Right forelimb (tissue), 1 donor: ENCODE data around the gene KRTAP10-2.
"Not testable (repeated sequence)": the region's sequence is repeated elsewhere in the genome, so short reads cannot be mapped to it uniquely, and the experiment has no call there.

Experiments
- DNase-seq: peaks from one replicate; pipeline ENCODE4 v3.0.0-alpha.2; 2018

Gene KRTAP10-2

DNA sequence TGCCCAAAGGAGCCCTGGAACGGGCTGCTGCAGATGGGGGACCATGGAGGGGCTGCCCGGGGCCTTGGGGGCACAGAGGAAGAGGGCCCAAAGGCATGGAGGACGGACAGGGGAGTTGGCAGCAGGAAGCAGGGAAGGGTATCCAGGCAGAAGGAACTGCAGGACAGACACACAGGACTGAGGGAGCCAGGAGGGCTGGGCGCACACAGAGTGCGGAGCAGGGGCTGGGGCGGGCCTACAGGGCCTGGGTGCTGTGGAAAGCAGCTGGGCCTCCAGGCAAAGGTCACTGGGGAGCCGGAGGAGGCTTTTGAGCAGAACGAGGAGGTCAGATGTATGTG lies 39.4 kb downstream of the KRTAP10-2 start:
- DNase-seq = no peak

DNA sequence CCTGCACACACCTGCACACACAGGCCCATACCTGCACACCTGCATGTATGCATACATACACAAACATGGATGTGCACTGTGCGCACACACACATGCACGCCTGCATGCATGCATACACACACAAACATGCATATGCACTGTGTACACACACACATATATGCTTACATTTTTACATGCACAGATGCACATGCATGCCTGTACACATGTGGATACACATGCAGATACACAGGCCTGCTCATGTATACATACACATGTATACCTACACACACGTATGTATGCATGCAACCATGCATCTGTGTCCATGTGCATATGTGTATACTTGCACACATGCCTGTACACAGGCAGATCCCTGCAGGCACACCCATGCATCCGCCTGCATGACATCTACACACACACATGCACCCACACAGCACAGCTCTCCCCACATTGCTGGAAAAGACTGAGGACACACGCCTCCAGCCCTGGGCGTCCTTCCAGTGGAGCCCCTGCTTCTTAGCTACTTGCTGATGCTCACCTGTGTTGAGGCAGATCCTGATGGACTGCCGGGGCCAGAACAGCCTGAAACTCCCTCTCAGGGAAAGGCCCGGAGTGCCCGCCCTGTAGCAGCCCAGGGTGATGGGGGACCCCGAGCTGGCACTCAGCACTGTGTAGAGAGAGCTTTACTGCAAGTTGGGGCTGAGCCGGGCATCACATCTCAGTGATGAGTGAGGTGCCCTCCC lies 39.9 kb downstream of the KRTAP10-2 start:
- DNase-seq = no peak

DNA sequence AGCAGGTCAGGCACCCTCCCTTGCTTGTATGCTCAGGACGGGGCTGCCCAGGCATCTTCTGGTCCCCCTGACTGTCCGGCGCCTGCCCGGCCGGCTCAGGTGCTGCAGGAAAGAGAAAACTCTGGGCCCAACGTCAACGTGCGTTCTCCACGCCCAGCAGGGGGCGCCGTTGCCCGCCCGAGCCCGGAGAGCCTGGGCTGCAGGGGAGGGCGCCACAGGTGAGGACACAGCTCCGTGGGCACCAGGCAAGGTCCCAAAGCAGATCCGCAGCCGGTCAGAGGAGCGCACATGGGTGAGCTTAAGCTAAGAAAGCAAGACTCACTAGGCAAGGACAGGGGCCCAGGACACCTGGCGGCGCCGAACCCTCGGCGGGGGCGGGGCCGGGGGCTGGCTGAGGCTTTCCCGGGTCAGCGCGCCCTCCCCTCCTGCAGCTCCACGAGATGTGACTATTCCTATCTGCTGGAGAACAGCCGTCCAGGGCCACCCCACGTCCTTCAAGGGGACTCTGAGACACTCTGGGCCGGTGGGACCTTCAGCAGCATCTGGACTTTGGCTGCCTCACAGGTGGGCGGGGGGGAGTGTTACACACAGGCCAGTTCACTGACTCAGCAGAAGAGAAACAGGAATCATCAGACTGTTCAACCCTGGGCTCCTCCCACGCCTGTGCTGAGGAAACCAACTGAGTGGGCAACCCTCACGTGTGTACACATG lies 40.6 kb downstream of the KRTAP10-2 start:
- peak; percentile 61 for DNase-seq

DNA sequence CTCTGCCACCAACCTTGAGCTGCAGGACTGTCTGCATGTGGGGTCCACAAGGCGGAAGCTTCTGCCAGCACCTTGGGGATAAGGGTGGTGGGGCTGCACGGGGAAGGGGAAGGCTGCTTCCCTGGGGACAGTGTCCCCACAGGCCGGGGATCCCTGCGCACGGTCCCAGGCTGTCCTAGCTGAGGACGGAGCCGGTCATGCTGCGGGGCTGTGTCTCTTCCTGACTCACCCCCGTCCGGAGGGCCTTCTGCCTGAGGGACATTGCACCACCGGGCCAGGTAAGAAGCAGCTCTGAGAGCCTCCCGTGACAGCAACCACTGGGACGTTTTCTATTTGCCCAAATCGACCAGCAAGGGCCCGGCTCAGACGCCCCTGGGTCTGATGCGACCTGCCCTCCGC lies 41.2 kb downstream of the KRTAP10-2 start:
- DNase-seq = no peak

DNA sequence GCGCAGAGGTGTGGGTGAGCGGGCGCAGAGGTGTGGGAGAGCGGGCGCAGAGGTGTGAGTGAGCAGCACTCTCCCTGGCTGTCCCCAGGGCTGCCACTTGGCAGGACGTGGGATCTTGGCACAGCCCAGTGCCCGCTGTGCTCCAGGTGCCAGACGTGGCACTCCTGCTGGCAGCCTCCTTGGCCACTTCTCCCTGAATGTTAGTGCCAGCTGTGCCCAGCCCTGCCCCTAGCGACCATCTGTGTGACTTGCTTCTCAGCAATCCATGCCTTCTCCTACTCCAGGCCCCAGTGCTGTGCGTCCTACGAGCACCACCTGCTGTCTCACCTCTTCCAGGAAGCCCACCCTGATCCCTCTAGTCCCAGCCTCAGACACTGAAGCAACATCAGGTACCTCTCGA lies 41.8 kb downstream of the KRTAP10-2 start:
- DNase-seq = no peak

DNA sequence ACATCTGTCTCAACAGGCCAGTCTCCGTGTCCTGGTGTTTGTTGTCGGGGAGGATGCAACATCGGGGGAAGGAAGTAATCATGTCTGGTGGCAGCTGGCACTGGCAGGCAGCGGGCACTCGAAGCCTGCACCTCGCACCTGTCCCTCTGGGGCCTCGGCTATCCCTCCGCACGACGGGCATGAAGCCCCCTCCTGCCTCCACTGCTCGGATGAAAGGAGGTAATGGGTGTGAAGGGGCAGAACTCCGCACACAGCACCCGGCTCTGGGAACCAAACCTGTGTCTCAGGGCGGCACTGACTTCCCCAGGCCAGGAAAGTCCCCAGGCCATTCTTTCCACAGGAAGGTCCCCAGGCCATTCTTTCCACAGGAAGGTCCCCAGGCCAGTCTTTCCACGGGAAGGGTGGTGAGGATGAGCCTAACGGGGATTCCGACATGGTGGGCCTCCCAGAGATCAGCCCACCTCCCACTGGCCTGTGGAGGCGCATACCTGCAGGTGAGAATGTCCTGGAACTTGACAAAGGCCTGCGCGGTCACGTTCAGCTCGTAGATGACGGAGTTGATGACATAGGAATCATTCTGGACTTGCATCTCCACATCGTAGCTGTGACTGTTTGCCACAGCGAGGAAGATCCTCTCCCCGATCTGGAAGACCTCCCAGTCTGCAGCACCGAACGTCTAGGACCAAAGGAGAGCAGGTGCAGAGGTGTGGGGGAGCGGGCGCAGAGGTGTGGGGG lies 42.4 kb downstream of the KRTAP10-2 start:
- DNase-seq = no peak

DNA sequence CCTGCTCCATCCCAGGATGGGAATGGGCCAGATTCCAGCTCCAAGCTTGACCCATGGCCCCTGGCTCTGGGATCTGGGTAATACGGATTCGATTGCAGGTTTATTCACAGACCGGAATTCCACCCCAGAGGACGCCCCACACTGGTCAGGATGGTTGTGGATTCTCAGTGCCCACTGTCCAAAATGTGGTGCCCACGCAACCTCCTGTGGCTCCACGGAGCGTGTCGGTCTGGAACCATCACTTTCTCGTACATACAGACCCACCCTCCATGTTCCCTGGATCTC lies 42.9 kb downstream of the KRTAP10-2 start:
- no peak for DNase-seq

DNA sequence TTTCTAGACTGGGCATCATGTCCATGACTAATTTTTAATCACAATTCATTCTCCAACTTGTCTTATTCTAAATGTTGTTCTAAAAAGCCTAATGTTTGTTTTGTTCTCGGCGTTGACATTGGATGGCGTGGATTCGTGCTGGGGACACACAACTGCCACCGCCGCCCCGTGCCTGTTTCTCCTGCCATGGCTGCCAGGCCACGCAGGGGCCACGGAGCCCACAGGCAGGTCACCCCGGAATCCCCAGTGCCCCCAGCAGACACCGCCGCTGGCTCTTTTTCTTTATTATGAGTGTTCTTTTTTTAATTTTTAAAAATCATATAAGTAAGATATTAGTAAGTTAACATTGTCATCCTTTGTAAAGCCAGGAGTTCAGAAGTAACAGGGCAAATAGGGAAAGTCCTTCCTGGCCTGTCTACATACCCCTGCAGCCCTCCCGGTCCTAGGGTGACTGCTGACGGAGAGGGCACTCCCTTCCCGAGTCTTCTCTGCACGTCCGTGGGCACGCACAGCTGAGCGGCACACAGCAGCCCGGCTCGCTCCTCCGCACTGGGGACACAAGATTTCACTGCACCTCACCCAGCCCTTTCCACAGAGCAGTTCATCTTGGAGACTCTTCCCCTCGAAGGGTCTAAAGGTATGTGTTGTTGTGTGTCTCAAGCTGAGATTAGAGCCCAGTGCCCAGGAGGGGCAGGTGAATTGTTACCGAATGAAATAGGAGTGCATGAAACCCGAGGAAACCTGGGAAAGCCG lies 43.5 kb downstream of the KRTAP10-2 start:
- no peak for DNase-seq

DNA sequence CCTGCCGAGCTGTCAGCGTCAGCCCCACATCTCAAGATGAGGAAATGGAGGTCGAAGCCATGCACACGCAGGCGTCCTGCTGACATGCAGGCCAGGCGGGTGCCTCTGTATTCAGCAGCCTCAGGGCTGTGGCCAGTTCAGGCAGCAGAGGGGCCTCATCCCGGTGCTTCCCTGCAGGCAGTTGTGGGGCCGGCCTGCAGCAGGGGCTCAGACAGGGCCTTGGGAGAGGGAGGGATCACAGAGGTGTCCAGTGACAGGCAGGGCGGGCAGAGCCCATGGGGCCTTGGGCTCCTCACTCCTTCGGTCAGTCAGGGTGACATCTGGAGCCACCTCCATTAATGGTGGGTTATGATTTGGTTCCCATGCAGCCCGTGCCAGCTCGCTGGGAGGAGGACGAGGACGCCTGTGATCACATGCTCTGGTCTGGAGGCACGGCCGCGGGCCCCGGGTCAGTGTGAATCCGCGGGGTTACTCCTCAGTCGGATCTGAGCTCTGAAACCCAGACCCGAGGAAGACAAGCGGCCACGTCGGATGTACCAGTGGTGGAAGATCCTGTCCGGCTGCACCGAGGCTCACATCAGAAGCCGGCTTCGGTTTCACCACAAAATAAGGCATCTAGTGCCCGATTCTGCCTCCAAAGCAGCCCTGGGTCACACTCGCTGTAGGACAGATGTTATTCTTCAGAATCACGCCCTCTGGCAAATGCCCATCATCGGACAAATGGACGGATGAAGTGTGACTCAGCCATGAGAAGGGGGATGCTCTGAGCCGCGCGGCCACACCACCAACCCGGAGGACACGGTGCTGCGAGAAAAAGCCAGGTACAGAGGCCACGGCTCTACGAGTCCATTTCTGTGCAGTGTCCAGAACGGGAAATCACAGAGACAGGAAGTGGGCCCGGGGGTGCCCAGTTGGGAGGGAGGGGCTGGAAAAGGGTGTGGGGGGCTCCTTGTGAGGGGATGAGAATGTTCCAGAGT lies 44.7 kb downstream of the KRTAP10-2 start:
- DNase-seq = no peak

DNA sequence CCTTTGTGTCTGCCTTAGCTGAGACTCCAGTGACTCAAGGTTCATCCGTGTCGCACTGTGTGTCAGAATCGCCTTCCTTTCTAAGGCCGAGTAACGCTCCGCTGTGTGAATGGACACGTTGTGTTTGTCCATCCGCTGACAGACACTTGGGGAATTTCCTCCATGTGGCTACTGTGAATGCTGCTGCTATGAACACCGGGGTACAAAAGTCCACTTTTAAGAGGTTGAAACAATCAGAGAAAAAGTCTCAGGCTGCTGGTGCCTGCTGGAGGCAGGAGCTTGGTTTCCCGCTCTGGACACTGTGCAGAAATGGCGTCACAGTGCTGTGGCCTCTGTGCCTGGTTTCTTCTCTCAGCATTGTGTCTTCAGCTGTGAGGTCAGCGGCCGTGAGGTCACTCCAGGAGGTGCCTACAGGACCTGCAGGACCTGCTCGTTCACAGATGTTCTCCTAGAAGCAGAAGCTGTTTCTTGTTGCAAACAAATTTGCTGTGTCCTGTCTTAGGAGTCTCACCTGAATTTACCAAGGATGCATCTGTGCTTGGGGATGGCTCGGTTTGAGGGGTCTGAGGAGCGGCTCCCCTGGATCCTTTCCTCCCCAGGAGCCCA lies 45.5 kb downstream of the KRTAP10-2 start:
- DNase-seq = no peak

DNA sequence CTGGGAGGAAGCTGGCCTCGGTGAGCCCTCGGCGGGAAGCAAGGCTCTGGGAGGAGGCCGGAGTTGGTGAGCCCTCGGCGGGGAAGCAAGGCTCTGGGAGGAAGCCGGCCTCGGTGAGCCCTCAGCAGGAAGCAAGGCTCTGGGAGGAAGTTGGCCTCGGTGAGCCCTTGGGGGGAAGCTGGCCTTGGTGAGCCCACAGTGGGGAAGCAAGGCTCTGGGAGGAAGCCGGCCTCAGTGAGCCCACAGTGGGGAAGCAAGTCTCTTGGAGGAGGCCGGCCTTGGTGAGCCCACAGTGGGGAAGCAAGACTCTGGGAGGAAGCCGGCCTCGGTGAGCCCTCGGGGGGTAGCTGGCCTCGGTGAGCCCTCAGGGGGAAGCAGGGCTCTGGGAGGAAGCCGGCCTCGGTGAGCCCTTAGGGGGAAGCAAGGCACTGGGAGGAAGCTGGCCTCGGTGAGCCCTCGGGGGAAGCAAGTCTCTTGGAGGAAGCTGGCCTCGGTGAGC lies 47.4 kb downstream of the KRTAP10-2 start:
- DNase-seq = no peak

DNA sequence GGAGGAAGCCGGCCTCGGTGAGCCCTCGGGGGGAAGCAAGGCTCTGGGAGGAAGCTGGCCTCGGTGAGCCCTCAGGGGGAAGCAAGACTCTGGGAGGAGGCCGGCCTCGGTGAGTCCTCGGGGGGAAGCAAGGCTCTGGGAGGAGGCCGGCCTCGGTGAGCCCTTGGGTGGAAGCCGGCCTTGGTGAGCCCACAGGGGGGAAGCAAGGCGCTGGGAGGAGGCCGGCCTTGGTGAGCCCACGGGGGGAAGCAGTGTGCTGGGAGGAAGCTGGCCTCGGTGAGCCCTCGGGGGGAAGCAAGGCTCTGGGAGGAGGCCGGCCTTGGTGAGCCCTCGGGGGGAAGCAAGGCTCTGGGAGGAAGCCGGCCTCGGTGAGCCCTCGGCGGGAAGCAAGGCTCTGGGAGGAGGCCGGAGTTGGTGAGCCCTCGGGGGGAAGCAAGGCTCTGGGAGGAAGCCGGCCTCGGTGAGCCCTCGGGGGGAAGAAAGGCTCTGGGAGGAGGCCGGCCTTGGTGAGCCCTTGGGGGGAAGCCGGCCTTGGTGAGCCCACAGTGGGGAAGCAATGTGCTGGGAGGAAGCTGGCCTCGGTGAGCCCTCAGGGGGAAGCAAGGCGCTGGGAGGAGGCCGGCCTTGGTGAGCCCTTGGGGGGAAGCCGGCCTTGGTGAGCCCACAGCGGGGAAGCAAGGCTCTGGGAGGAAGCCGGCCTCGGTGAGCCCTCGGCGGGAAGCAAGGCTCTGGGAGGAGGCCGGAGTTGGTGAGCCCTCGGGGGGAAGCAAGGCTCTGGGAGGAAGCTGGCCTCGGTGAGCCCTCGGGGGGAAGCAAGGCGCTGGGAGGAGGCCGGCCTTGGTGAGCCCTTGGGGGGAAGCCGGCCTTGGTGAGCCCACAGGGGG lies 48.1 kb downstream of the KRTAP10-2 start:
- DNase-seq = not testable (repeated sequence)

DNA sequence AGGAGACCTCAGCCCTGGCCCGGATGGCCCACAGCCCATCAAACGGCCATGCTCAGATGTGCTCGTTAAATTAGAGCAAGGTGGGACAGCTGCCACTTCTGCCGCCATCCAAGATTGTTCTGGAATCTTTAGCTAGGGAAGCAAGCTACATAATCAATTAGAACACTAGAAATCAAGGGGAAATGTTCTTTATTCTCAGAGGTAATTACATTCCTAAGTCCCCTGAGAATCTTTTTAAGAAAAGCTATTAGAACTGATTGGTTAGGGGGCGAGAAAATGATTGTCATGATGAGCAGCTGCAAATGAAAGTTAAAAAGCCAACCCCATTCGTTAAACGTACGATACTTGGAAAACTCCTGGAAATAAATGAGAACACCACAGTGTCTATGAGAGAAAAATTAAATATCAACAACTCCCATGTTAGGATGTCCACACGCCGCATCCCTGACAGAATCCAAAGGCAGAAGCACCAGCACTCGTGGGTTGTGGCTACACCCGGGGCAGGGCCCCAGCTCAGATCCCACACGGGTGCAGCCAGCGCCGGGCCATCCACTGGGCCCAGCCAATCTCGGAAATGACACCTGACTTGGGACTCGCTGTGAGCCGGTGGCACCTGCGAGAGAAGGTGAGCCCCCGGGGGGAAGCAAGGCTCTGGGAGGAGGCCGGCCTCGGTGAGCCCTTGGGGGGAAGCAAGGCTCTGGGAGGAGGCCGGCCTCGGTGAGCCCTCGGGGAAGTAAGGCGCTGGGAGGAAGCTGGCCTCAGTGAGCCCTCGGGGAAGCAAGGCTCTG lies 48.9 kb downstream of the KRTAP10-2 start:
- no peak for DNase-seq
